ENCODE data around the gene DLX6. TPM values are rescaled to one million over a fixed set of nuclear protein-coding genes. Genes with fewer than 3 reads are reported as not detected.

The DLX6 gene
- total RNA-seq: under 1 TPM in 1 of 9 donors, not detected in 8; 0.21 TPM
- not detected for polyA plus RNA-seq
- long read RNA-seq, donor 1: 0 reads
- long read RNA-seq, donor 2: 0 reads
- long read RNA-seq, donor 3: 0 reads

GRCh38 chr7:97005183-97006054 lies at the start of gene DLX6:
Gene DLX6, plus strand, starts transcription at chr7:97005553. Its CDS starts 425 bp downstream, at chr7:97005978.
- peak in 1 of 4 donors; percentile 46 for ATAC-seq
- Histone ChIP-seq H3K9me3 (no peaks in the 10 kb centered on the region), H3K4me3 (peak within 1 kb of the TSS; percentile 10 to 48 (median 37)), H3K4me1 (peaks cover 0 to 35% (median 13%) of the 10 kb centered on the region in 12 donors), H3K27me3 (peaks cover 73 to 100% (median 98%) of the 10 kb centered on the region in 9 donors), H3K27ac (no peak within 1 kb of the TSS), H3K36me3 (no peaks in the 10 kb centered on the region)
- DNase-seq: no peak
- WGBS, 4 donors: 1 to 3% (median 2%) methylated on average over 28 to 44 of the region's 44 CpGs
- intact Hi-C loops (cut with DNase I): no loop called here
- no peak for TF ChIP-seq CTCF (IDR thresholded peaks at IDR 0.05)
- TF ChIP-seq POLR2A (IDR thresholded peaks at IDR 0.05): no peak

GRCh38 chr7:96959135-96959534 lies 46.2 kb upstream of the DLX6 start:
- Histone ChIP-seq H3K9me3 (no peaks in the 10 kb centered on the region), H3K4me1 (no peaks in the 10 kb centered on the region), H3K27ac (no peak overlapping the region), H3K36me3 (no peaks in the 10 kb centered on the region), H3K27me3 (peaks cover 0 to 16% (median 0%) of the 10 kb centered on the region in 9 donors), H3K4me3 (no peak overlapping the region)
- intact Hi-C loops (cut with DNase I): no loop called here
- DNase-seq (no peak), ATAC-seq (no peak)
- no peak for TF ChIP-seq POLR2A (IDR thresholded peaks at IDR 0.05)
- TF ChIP-seq CTCF (IDR thresholded peaks at IDR 0.05): no peak

GRCh38 chr7:96962221-96962885 lies 43.0 kb upstream of the DLX6 start:
- H3K36me3 ChIP-seq: no peaks in the 10 kb centered on the region
- no peak for DNase-seq
- H3K4me1 ChIP-seq: no peaks in the 10 kb centered on the region
- no peak for TF ChIP-seq CTCF (IDR thresholded peaks at IDR 0.05)
- TF ChIP-seq POLR2A (IDR thresholded peaks at IDR 0.05): no peak
- H3K9me3 ChIP-seq: no peaks in the 10 kb centered on the region
- 72 to 78% (median 74%) methylated on average over 9 of the region's 9 CpGs for WGBS, 4 donors
- intact Hi-C loops (cut with DNase I): no loop called here
- ATAC-seq: no peak
- H3K27me3 ChIP-seq: peaks cover 0 to 34% (median 0%) of the 10 kb centered on the region in 9 donors
- no peak overlapping the region for H3K27ac ChIP-seq
- H3K4me3 ChIP-seq: no peak overlapping the region

GRCh38 chr7:96968981-96969380 lies 36.4 kb upstream of the DLX6 start:
- intact Hi-C loops (cut with DNase I): no loop called here
- H3K27me3 ChIP-seq: peaks cover 0 to 49% (median 0%) of the 10 kb centered on the region in 9 donors
- DNase-seq: no peak
- H3K4me1 ChIP-seq: no peaks in the 10 kb centered on the region
- TF ChIP-seq CTCF (IDR thresholded peaks at IDR 0.05) (no peak), POLR2A (IDR thresholded peaks at IDR 0.05) (no peak)
- H3K36me3 ChIP-seq: no peaks in the 10 kb centered on the region
- no peak overlapping the region for H3K27ac ChIP-seq
- H3K4me3 ChIP-seq: no peak overlapping the region
- no peak for ATAC-seq
- no peaks in the 10 kb centered on the region for H3K9me3 ChIP-seq
- 64 to 82% (median 75%) methylated on average over 2 of the region's 2 CpGs for WGBS, 4 donors
